PC-3 (cell line): ENCODE data around the gene UBA7. TPM values are rescaled to one million over a fixed set of nuclear protein-coding genes. Genes with fewer than 3 reads are reported as not detected.

Experiments used
- ATAC-seq: fragments of 200-7000 bp; cut with Tn5 transposase; 2 replicates; pipeline ENCODE4 v1.9.1; 2020; ENCODE audit warnings: mild to moderate bottlenecking, moderate library complexity
- BruUV-seq: library from RNA; stranded (reverse); fragments of 400-500 nt; replicated peaks from 2 replicates; lab custom pipeline; 2021; lab: Mats Ljungman, UMichigan
- CTCF ChIA-PET: fragments of 300-600 bp; sonication (Branson Sonifier 250); formaldehyde crosslinking; loops from one replicate; lab custom pipeline; 2022; ENCODE audit warnings: antibody characterized with exemption; lab: Charles Lee
- POLR2A ChIA-PET: fragments of 300-600 bp; sonication (Branson Sonifier 250); formaldehyde crosslinking; loops from one replicate; lab custom pipeline; 2022; ENCODE audit warnings: antibody characterized with exemption; ENCODE audit not compliant: unreplicated experiment; lab: Charles Lee
- DNase-seq: peaks from one replicate; pipeline ENCODE4 v3.0.0-alpha.2; 2015
- H2AFZ ChIP-seq: fragments of 300-600 bp; sonication (generic); 2 replicates; pipeline ENCODE4 v1.6.0; 2016; ENCODE audit warnings: antibody characterized with exemption, low read length
- H3F3A ChIP-seq: fragments of 300-600 bp; sonication (generic); one replicate; pipeline ENCODE4 v1.6.0; 2017; ENCODE audit warnings: antibody characterized with exemption, low read length, control low read depth, mild to moderate bottlenecking; ENCODE audit not compliant: unreplicated experiment
- H3K27ac ChIP-seq: fragments of 300-600 bp; sonication (generic); 2 replicates; pipeline ENCODE4 v1.5.1; 2016; ENCODE audit warnings: mild to moderate bottlenecking, low read length
- H3K27me3 ChIP-seq: fragments of 300-600 bp; sonication (generic); 2 replicates; pipeline ENCODE4 v1.6.1; 2016; ENCODE audit warnings: low read length, mixed read lengths
- H3K36me3 ChIP-seq: fragments of 300-600 bp; sonication (generic); 2 replicates; pipeline ENCODE4 v1.6.1; 2016; ENCODE audit warnings: low read depth, mixed run types, low read length, mixed read lengths
- H3K4me1 ChIP-seq: fragments of 300-600 bp; sonication (generic); 2 replicates; pipeline ENCODE4 v1.5.1; 2016; ENCODE audit warnings: low read length; ENCODE audit not compliant: insufficient read depth
- H3K4me2 ChIP-seq: fragments of 300-600 bp; sonication (generic); 2 replicates; pipeline ENCODE4 v1.6.0; 2016; ENCODE audit warnings: low read length
- H3K4me3 ChIP-seq: fragments of 300-600 bp; sonication (generic); 2 replicates; pipeline ENCODE4 v1.5.1; 2016; ENCODE audit warnings: mild to moderate bottlenecking, low read length, mixed read lengths
- H3K79me2 ChIP-seq: fragments of 300-600 bp; sonication (generic); 2 replicates; pipeline ENCODE4 v1.6.1; 2017; ENCODE audit warnings: low read length, mixed read lengths
- H3K9ac ChIP-seq: fragments of 300-600 bp; sonication (generic); 2 replicates; pipeline ENCODE4 v1.6.0; 2016; ENCODE audit warnings: mild to moderate bottlenecking, low read length
- H3K9me2 ChIP-seq: fragments of 300-600 bp; sonication (generic); replicated peaks from 2 replicates; pipeline ENCODE4 v1.6.1; 2016; ENCODE audit warnings: mixed run types, low read length, mixed read lengths
- H3K9me3 ChIP-seq: fragments of 300-600 bp; sonication (generic); 2 replicates; pipeline ENCODE4 v1.6.1; 2016; ENCODE audit warnings: low read length, mixed read lengths
- H4K20me1 ChIP-seq: fragments of 300-600 bp; sonication (generic); 2 replicates; pipeline ENCODE4 v1.6.1; 2016; ENCODE audit warnings: low read length, mixed read lengths
- CTCF ChIP-seq: fragments of 300-600 bp; sonication (generic); conservative IDR thresholded peaks from 2 replicates; pipeline ENCODE4 v1.5.1; 2017; ENCODE audit warnings: antibody characterized with exemption, low read depth, mild to moderate bottlenecking, low read length
- EZH2 ChIP-seq: fragments of 300-600 bp; sonication (generic); IDR thresholded peaks from one replicate; pipeline ENCODE4 v1.6.1; 2017; ENCODE audit warnings: antibody characterized with exemption, mild to moderate bottlenecking, low read length; ENCODE audit not compliant: unreplicated experiment
- EZH2phosphoT487 ChIP-seq: fragments of 300-600 bp; sonication (generic); IDR thresholded peaks from 2 replicates; pipeline ENCODE4 v1.6.1; 2018; ENCODE audit warnings: mild to moderate bottlenecking, antibody characterized with exemption, low read length, borderline replicate concordance
- intact Hi-C: fragments of 100-400 bp; cut with micrococcal nuclease; formaldehyde crosslinking; loops from 2 replicates; pipeline ENCODE4 v1.9.0; 2023
- total RNA-seq: library from RNA; depleted of rRNA; stranded (reverse); fragments of >200 nt; gene quantifications from 2 replicates; pipeline ENCODE4 v1.2.3, GENCODE V29; 2014

The UBA7 gene
- total RNA-seq, 1 experiment from 2014 or later = 3.6 TPM

GRCh38 chr3:49794926-49795905 lies 18.5 kb downstream of the UBA7 start:
- intact Hi-C loops = no loop called here

GRCh38 chr3:49794431-49794830 lies 19.3 kb downstream of the UBA7 start:
- H3K4me3 ChIP-seq = no peak overlapping the region
- TF ChIP-seq EZH2 = no peak
- no peak for TF ChIP-seq EZH2phosphoT487
- no peak for TF ChIP-seq CTCF
- ATAC-seq = no peak
- DNase-seq = no peak
- ChIA-PET CTCF (no interaction called here), POLR2A (interaction anchor here (0.5 kb wide), 1 partner anchor 108 kb away, joined by 4 read pairs; no protein-coding TSS in a partner anchor)
- no peaks in the 10 kb centered on the region for H3F3A ChIP-seq
- no peaks in the 10 kb centered on the region for H3K79me2 ChIP-seq
- H3K4me1 ChIP-seq = peaks cover 4% of the 10 kb centered on the region
- no peak overlapping the region for H3K27ac ChIP-seq
- H3K9me3 ChIP-seq = no peaks in the 10 kb centered on the region
- H4K20me1 ChIP-seq = no peaks in the 10 kb centered on the region
- intact Hi-C loops = no loop called here
- H3K36me3 ChIP-seq = no peaks in the 10 kb centered on the region
- no peak overlapping the region for H2AFZ ChIP-seq
- no peak overlapping the region for H3K9ac ChIP-seq
- H3K9me2 ChIP-seq = no peaks in the 10 kb centered on the region
- BruUV-seq = no TSS peak
- H3K4me2 ChIP-seq = no peak overlapping the region
- H3K27me3 ChIP-seq = no peaks in the 10 kb centered on the region

More at GRCh38 chr3:49794926-49795905, 18.5 kb downstream of the UBA7 start:
- DNase-seq (no peak), ATAC-seq (no peak)
- Histone ChIP-seq H4K20me1 (no peaks in the 10 kb centered on the region), H3K79me2 (no peaks in the 10 kb centered on the region), H3K27ac (no peak overlapping the region), H3K27me3 (no peaks in the 10 kb centered on the region), H3K9me2 (no peaks in the 10 kb centered on the region), H3K9ac (no peak overlapping the region), H3F3A (no peaks in the 10 kb centered on the region), H2AFZ (no peak overlapping the region), H3K9me3 (no peaks in the 10 kb centered on the region), H3K4me1 (peaks cover 11% of the 10 kb centered on the region), H3K4me3 (no peak overlapping the region), H3K4me2 (no peak overlapping the region), H3K36me3 (no peaks in the 10 kb centered on the region)
- ChIA-PET POLR2A (interaction anchor here (0.5 kb wide), 1 partner anchor 108 kb away, joined by 4 read pairs; no protein-coding TSS in a partner anchor), CTCF (no interaction called here)
- BruUV-seq = no TSS peak
- TF ChIP-seq CTCF = no peak
- no peak for TF ChIP-seq EZH2phosphoT487
- TF ChIP-seq EZH2 = no peak
